Prostate gland (tissue), 2 donors: ENCODE measurements around the gene PAMR1. TPM values are rescaled to one million over a fixed set of nuclear protein-coding genes. Genes with fewer than 3 reads are reported as not detected.
A peak's percentile ranks its signal among the peaks of the same experiment; 100 is the strongest.

Experiments used
- DNase-seq: peaks from one replicate; pipeline ENCODE4 v3.0.0-alpha.2; 2019; ENCODE audit warnings: low spot score
- H3K27ac ChIP-seq, 2 donors: fragments of 200-600 bp; sonication (generic); 2 replicates each; pipeline ENCODE4 v1.5.1; 2017 to 2019
- H3K27me3 ChIP-seq: fragments of 200-600 bp; sonication (generic); replicated peaks from 2 replicates; pipeline ENCODE4 v1.5.1; 2019; ENCODE audit not compliant: insufficient read depth
- H3K36me3 ChIP-seq, 2 donors: fragments of 200-600 bp; sonication (generic); 1 replicate in 1 of 2; 2 replicates in 1 of 2; pipeline versions ENCODE4 v1.5.1 to v1.8.1; 2017 to 2019
- H3K4me1 ChIP-seq: fragments of 200-600 bp; sonication (generic); replicated peaks from 2 replicates; pipeline ENCODE4 v1.5.1; 2019
- H3K4me3 ChIP-seq, 2 donors: fragments of 200-600 bp; sonication (generic); 2 replicates each; pipeline ENCODE4 v1.5.1; 2017 to 2019
- H3K9me3 ChIP-seq: fragments of 200-600 bp; sonication (generic); 2 replicates; pipeline ENCODE4 v1.5.1; 2017
- CTCF ChIP-seq, 4 experiments: fragments of 200-600 bp in 2 of 4; fragments of 450-650 bp in 2 of 4; sonication (generic) in 2 of 4; IDR thresholded peaks; 1 replicate in 3 of 4; 2 replicates in 1 of 4; pipeline ENCODE4 v1.5.1; 2016 to 2019; ENCODE audit warnings: antibody characterized with exemption in 4 of 4, mild to moderate bottlenecking in 2 of 4, moderate library complexity in 2 of 4
- POLR2A ChIP-seq: fragments of 450-650 bp; IDR thresholded peaks from one replicate; pipeline ENCODE4 v1.6.1; 2016; ENCODE audit warnings: antibody characterized with exemption, mild to moderate bottlenecking
- POLR2AphosphoS5 ChIP-seq: sonication (generic); formaldehyde crosslinking; IDR thresholded peaks from one replicate; pipeline ENCODE4 v1.6.1; 2017; ENCODE audit warnings: antibody characterized with exemption
- WGBS: methylation state at CpG from one replicate; pipeline ENCODE4 v1.1.5; 2018; 5-methylcytosine and 5-hydroxymethylcytosine counted together
- intact Hi-C: fragments of 100-400 bp; cut with DNase I; formaldehyde crosslinking; loops from one replicate; pipeline ENCODE4 v1.14.2; 2022
- total RNA-seq, 2 donors: library from RNA; depleted of rRNA; stranded (reverse); fragments of >200 nt; gene quantifications; one replicate each; pipeline ENCODE4 v1.1.0, GENCODE V29; 2016

PAMR1 gene
- total RNA-seq, 2 donors from 2014 or later, result 2.5 to 6.5 TPM

- peak overlapping the region; percentile 54 to 84 for H3K27ac ChIP-seq
- 17% methylated on average over 13 of the region's 13 CpGs for WGBS
- H3K36me3 ChIP-seq, result no peaks in the 10 kb centered on the region
- no peak overlapping the region for H3K4me3 ChIP-seq
- no peaks in the 10 kb centered on the region for H3K27me3 ChIP-seq
- H3K4me1 ChIP-seq, result no peaks in the 10 kb centered on the region
- H3K9me3 ChIP-seq, result no peaks in the 10 kb centered on the region
- DNase-seq, result peak; percentile 68
- intact Hi-C loops, result loop anchor here (2.0 to 5.0 kb wide), 3 partner anchors 395 to 805 kb away; no protein-coding TSS in a partner anchor
- TF ChIP-seq POLR2AphosphoS5 (peak; percentile 51), POLR2A (no peak), CTCF (IDR thresholded peaks at IDR 0.05) (peak; percentile 59 to 89 (median 89))
These were observed 133.3 kb downstream of the PAMR1 start for GRCh38 chr11:35391922-35392688.

GRCh38 chr11:35390737-35391682 lies 134.4 kb downstream of the PAMR1 start:
- intact Hi-C loops, result loop anchor here (5.0 kb wide), 2 partner anchors 394 to 804 kb away; no protein-coding TSS in a partner anchor
- H3K4me1 ChIP-seq, result no peaks in the 10 kb centered on the region
- H3K27me3 ChIP-seq, result no peaks in the 10 kb centered on the region
- H3K9me3 ChIP-seq, result no peaks in the 10 kb centered on the region
- no peaks in the 10 kb centered on the region for H3K36me3 ChIP-seq
- 68% methylated on average over 13 of the region's 13 CpGs for WGBS
- TF ChIP-seq POLR2A (no peak), POLR2AphosphoS5 (peak; percentile 79)
- H3K27ac ChIP-seq, result peak overlapping the region; percentile 59 to 84
- no peak overlapping the region for H3K4me3 ChIP-seq
- peak; percentile 75 for DNase-seq

GRCh38 chr11:35389897-35390465 lies 135.4 kb downstream of the PAMR1 start:
- DNase-seq, result peak; percentile 43
- intact Hi-C loops, result loop anchor here (5.0 kb wide), 2 partner anchors 393 to 803 kb away; no protein-coding TSS in a partner anchor
- no peaks in the 10 kb centered on the region for H3K27me3 ChIP-seq

GRCh38 chr11:35389112-35389511 lies 136.3 kb downstream of the PAMR1 start:
- intact Hi-C loops, result no loop called here
- no peak for DNase-seq
- TF ChIP-seq POLR2A (no peak), POLR2AphosphoS5 (no peak), CTCF (IDR thresholded peaks at IDR 0.05) (no peak)
- Histone ChIP-seq H3K9me3 (no peaks in the 10 kb centered on the region), H3K27me3 (no peaks in the 10 kb centered on the region), H3K4me3 (no peak overlapping the region), H3K27ac (peak overlapping the region; percentile 59 to 84), H3K36me3 (no peaks in the 10 kb centered on the region), H3K4me1 (no peaks in the 10 kb centered on the region)
- WGBS, result 76% methylated on average over 1 of the region's 1 CpG

More at GRCh38 chr11:35389897-35390465, 135.4 kb downstream of the PAMR1 start:
- Histone ChIP-seq H3K9me3 (no peaks in the 10 kb centered on the region), H3K4me3 (no peak overlapping the region), H3K4me1 (no peaks in the 10 kb centered on the region), H3K36me3 (no peaks in the 10 kb centered on the region), H3K27ac (peak overlapping the region; percentile 59 to 84)
- 47% methylated on average over 6 of the region's 6 CpGs for WGBS
- TF ChIP-seq CTCF (IDR thresholded peaks at IDR 0.05) (no peak), POLR2A (no peak), POLR2AphosphoS5 (peak; percentile 64)

GRCh38 chr11:35388061-35388460 lies 137.4 kb downstream of the PAMR1 start:
- Histone ChIP-seq H3K4me1 (no peaks in the 10 kb centered on the region), H3K27ac (peak overlapping the region in 1 of 2 donors; percentile 84), H3K9me3 (no peaks in the 10 kb centered on the region), H3K4me3 (no peak overlapping the region), H3K27me3 (no peaks in the 10 kb centered on the region), H3K36me3 (no peaks in the 10 kb centered on the region)
- TF ChIP-seq CTCF (IDR thresholded peaks at IDR 0.05) (no peak), POLR2AphosphoS5 (no peak), POLR2A (no peak)
- intact Hi-C loops, result no loop called here
- 85% methylated on average over 5 of the region's 5 CpGs for WGBS
- DNase-seq, result no peak
